LoVo (cell line): ENCODE measurements around the gene SPSB3.
"Not testable (repeated sequence)": the region's sequence is repeated elsewhere in the genome, so short reads cannot be mapped to it uniquely, and the experiment has no call there.

Experiments used
- DNase-seq: peaks from one replicate; pipeline ENCODE4 v3.0.0-alpha.2; 2016; ENCODE audit warnings: low spot score

The SPSB3 gene

DNA sequence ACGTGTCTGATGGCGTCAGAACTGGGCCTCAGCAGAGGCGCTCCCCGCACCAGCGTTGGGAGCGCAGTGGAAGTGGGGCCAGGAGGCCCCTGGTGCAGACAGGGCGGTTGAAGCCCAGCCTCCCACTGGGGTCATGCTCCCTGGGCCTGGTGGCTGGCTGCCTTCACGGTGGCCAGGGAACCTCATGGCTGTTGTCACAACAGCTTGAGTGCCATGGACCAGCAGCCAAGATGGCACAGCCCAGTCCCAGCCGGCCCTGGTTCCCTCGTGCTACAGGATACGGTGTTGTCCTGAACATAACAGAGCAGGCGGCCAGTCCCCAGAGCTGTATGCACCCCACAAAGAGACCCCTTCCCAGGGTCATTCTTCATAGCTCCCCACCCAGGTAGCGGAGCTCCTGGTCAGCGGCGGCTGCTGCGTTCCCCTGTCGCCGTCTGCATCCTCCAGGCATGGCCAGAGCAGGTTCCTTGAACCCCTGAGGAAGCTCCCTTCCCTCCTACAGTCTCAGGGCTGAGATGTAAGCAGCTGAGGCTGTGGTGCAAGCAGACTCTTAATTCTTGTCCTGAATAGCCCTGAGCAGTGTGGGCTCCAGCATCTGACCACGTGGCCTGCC lies 40.7 kb downstream of the SPSB3 start:
- no peak for DNase-seq

- no peak for DNase-seq
These were observed 41.4 kb downstream of the SPSB3 start for GRCh38 chr16:1740781-1741490.

DNA sequence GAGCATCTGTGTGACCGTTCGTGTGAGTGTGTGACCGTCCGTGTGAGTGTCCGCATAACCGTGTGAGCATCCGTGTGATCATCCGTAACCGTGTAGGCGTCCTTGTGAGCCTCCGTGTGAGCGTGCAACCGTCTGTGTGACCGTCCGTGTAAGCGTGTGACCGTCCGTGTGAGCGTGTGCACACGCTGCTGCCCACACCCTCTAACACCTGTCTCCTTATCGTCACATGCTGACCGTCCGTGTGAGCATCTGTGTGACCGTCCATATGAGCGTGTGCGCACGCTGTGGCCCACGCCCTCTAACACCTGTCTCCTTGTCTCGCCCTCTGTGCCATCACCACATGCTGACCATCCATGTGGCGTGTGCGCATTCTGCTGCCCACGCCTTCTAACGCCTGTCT lies 42.1 kb downstream of the SPSB3 start:
- no peak for DNase-seq

- DNase-seq, result no peak
These were observed 47.6 kb downstream of the SPSB3 start for GRCh38 chr16:1734816-1735215.

DNA sequence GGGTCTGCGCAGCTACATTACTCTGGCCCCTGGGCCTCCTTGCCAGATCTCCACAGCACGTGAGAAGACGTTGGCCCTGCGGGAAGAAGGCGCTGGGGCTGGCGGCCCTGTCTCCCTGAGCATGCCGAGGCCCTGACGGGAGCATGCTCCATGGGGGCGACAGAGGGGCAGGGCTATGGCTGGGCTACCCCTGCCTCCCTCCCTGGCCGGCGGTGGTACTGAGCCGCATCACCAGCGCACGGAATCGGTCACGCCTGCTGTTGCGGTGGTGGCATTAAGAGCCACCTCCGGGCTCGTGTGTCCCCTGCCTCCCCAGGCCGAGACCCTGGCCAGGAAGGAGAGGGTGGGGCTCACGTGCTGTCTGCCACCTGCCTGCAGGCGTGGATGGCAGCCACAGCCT lies 48.2 kb downstream of the SPSB3 start:
- no peak for DNase-seq

DNA sequence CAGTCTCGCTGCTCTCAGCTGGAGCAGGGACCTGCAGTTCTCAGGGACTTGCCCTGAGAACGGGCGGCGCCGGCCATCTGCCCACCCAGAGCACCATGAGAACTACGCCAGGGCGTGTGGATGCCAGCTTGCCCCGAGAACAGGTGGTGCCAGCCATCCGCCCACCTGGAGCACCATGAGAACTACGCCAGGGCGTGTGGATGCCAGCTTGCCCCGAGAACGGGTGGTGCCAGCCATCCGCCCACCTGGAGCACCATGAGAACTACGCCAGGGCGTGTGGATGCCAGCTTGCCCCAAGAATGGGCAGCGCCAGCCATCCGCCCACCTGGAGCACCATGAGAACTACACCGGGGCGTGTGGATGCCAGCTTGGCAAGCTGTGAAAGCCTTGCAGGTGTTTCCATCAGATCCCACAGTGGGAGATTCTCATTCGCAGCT lies 49.8 kb downstream of the SPSB3 start:
- DNase-seq, result not testable (repeated sequence)

DNA sequence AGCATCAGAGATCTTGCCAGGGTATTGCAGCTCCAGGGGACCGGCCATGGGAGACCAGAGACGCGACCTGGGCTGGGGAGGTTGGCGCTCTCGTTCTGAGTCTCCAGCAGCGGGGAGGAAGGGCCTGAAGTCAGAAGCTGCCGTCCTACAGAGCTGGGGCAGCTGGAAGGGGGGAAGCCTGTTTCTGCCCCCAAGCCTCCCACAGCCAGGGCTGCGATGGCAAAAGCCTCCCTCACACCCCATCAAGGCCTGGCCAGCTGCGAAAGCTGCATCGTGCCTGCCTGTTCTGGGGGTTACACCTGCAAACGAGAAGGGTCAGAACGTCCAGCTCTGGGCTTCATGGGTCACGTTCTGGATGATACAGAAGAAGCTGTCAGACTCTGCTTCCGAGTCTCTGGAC lies 50.3 kb downstream of the SPSB3 start:
- DNase-seq, result no peak

DNA sequence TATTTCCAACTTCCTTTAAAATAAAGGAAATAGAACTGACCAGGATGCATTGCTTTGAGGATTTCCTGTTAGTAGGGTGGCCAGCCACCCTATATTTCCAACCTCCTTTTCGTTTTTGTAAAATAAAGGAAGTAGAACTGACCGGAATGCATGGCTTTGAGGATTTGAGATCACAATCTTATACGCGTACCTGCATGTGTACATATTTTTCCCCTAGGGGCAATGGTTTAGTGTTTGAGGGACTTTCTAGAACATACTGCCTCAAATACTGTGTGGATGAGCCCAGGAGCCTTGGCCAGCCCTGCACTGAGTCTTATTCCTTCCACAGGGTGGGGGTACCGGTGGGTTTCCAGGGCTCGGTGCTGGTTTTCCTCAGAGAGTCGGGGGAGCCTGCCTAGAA lies 50.8 kb downstream of the SPSB3 start:
- DNase-seq, result no peak

- no peak for DNase-seq
These were observed 51.3 kb downstream of the SPSB3 start for GRCh38 chr16:1731073-1731472.

- DNase-seq, result no peak
These were observed 52.9 kb downstream of the SPSB3 start for GRCh38 chr16:1729445-1729844.

DNA sequence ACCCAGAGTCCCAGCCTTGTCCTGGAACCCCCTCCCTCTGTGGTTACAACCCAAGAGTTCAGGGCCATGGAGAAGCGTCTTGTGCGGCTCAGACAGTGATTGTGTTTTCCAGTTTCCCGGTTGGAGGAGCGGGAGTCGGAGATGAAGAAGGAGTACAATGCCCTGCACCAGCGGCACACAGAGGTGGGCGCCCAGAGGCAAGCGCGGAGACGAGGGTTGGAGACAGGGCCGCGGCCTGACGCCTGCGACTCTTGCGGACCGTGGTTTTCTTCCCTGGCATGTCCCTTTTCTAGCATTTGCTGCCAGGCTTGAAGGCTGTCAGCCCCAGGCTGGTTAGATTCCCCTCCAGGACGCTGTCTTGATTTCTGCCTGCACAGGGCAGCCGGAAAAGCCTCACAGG lies 53.3 kb downstream of the SPSB3 start:
- no peak for DNase-seq

DNA sequence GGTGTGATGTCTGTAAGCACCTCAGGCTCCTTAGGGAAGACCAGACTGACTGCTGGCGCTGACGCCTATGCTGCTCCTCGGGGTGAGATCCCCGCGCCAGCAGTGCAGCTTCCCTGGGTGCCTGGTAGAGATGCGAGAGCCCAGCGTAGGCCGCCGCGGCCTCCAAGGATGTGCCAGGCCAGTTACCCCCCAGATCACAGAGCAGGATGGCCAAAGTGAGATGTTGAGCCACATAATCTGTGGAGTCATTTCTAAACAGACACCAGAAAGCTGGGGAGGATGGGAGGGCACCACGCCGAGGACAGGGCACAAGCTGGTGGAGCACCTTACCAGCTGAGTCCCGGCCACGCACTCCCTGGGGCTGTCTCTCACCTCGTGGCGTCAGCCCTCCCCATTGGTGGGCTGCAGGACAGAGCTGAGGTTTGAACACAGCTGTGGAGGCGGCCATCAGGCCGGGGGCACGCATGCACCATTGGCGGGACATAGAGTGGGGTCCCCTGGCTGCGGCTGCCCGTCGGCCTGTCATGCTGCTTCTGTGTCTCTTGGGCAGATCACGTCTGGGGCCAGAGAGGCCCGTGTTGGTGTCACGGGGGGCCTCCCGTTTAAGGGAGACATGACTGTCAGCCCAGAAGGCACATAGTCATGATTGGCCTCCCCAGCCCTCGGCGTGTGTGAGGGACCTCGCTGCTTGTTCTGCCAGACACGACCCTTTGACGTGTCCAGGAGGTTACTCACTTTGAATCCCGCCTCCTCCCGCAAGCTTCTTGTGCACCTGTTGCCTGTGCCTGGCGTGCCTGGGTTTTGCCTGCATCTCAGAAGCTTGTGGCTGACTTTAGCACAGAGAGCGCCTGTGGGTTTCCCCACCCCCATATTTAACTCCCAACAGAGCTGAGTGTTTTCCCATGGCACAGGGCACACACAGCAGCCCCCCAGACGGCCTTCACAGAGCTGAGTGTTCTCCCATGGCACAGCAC lies 54.4 kb downstream of the SPSB3 start:
- no peak for DNase-seq
